Neural progenitor cell (in vitro differentiated cells): ENCODE results near the gene RNFT2. TPM values are rescaled to one million over a fixed set of nuclear protein-coding genes. Genes with fewer than 3 reads are reported as not detected.
"Not testable (repeated sequence)": the region's sequence is repeated elsewhere in the genome, so short reads cannot be mapped to it uniquely, and the experiment has no call there.

ENCODE experiments used
- DNase-seq: peaks from one replicate; pipeline ENCODE4 v3.0.0-alpha.2; 2016; ENCODE audit warnings: low spot score
- H2AFZ ChIP-seq: fragments of 200-600 bp; sonication (generic); replicated peaks from 2 replicates; pipeline ENCODE4 v1.6.1; 2016; ENCODE audit warnings: antibody characterized with exemption
- H3F3A ChIP-seq: fragments of 200-600 bp; sonication (generic); 2 replicates; pipeline ENCODE4 v1.6.1; 2016; ENCODE audit warnings: antibody characterized with exemption, low read depth
- H3K27ac ChIP-seq: fragments of 200-600 bp; sonication (generic); 2 replicates; pipeline ENCODE4 v1.5.1; 2016; ENCODE audit warnings: mild to moderate bottlenecking
- H3K27me3 ChIP-seq: fragments of 200-600 bp; sonication (generic); 2 replicates; pipeline ENCODE4 v1.6.1; 2016; ENCODE audit warnings: mild to moderate bottlenecking, moderate library complexity
- H3K36me3 ChIP-seq: fragments of 200-600 bp; sonication (generic); 2 replicates; pipeline ENCODE4 v1.5.1; 2016
- H3K4me1 ChIP-seq: fragments of 200-600 bp; sonication (generic); 2 replicates; pipeline ENCODE4 v1.6.1; 2016; ENCODE audit warnings: mixed run types
- H3K4me2 ChIP-seq: fragments of 200-600 bp; sonication (generic); 2 replicates; pipeline ENCODE4 v1.6.1; 2016
- H3K4me3 ChIP-seq: fragments of 200-600 bp; sonication (generic); 2 replicates; pipeline ENCODE4 v1.5.1; 2016
- H3K79me2 ChIP-seq: fragments of 200-600 bp; sonication (generic); 2 replicates; pipeline ENCODE4 v1.6.1; 2016; ENCODE audit warnings: low read depth
- H3K9ac ChIP-seq: fragments of 200-600 bp; sonication (generic); 2 replicates; pipeline ENCODE4 v1.6.1; 2016
- H3K9me3 ChIP-seq: fragments of 200-600 bp; sonication (generic); 2 replicates; pipeline ENCODE4 v1.5.1; 2016; ENCODE audit warnings: low read depth
- H4K20me1 ChIP-seq: fragments of 200-600 bp; sonication (generic); 2 replicates; pipeline ENCODE4 v1.6.1; 2016; ENCODE audit warnings: low read depth
- H3K27ac Mint-ChIP-seq: 3 replicates; pipeline ENCODE4 v1.8.0; 2021; ENCODE audit warnings: mixed read lengths
- H3K27me3 Mint-ChIP-seq: 2 replicates; pipeline ENCODE4 v1.8.0; 2022; ENCODE audit warnings: low read depth, mild to moderate bottlenecking, inconsistent platforms, moderate library complexity, mixed read lengths; ENCODE audit not compliant: insufficient read depth
- H3K36me3 Mint-ChIP-seq: 3 replicates; pipeline ENCODE4 v1.8.0; 2021; ENCODE audit warnings: mixed read lengths
- H3K4me1 Mint-ChIP-seq: 3 replicates; pipeline ENCODE4 v1.8.0; 2021; ENCODE audit warnings: mixed read lengths
- H3K4me3 Mint-ChIP-seq: 3 replicates; pipeline ENCODE4 v1.8.0; 2021; ENCODE audit warnings: mild to moderate bottlenecking, moderate library complexity, mixed read lengths
- H3K9me3 Mint-ChIP-seq: 3 replicates; pipeline ENCODE4 v1.8.0; 2020; ENCODE audit warnings: mixed read lengths
- EZH2 ChIP-seq: fragments of 200-600 bp; sonication (generic); IDR thresholded peaks from 2 replicates; pipeline ENCODE4 v1.6.1; 2017; ENCODE audit warnings: antibody characterized with exemption, mild to moderate bottlenecking, moderate library complexity
- EZH2phosphoT487 ChIP-seq: fragments of 200-600 bp; sonication (generic); IDR thresholded peaks from 2 replicates; pipeline ENCODE4 v1.6.1; 2017; ENCODE audit warnings: antibody characterized with exemption
- total RNA-seq: library from RNA; depleted of rRNA; stranded (reverse); fragments of >200 nt; gene quantifications from 2 replicates; pipeline ENCODE4 v1.2.3, GENCODE V29; 2015; ENCODE audit warnings: low replicate concordance
- TF ChIP-seq, protein P1 (sequence below): fragments of 200-600 bp; sonication (generic); IDR thresholded peaks from 2 replicates; pipeline ENCODE4 v1.5.1; 2017; ENCODE audit warnings: antibody characterized with exemption, mild to moderate bottlenecking

Gene RNFT2
- total RNA-seq, 1 donor from 2014 or later: 26.9 TPM

DNA sequence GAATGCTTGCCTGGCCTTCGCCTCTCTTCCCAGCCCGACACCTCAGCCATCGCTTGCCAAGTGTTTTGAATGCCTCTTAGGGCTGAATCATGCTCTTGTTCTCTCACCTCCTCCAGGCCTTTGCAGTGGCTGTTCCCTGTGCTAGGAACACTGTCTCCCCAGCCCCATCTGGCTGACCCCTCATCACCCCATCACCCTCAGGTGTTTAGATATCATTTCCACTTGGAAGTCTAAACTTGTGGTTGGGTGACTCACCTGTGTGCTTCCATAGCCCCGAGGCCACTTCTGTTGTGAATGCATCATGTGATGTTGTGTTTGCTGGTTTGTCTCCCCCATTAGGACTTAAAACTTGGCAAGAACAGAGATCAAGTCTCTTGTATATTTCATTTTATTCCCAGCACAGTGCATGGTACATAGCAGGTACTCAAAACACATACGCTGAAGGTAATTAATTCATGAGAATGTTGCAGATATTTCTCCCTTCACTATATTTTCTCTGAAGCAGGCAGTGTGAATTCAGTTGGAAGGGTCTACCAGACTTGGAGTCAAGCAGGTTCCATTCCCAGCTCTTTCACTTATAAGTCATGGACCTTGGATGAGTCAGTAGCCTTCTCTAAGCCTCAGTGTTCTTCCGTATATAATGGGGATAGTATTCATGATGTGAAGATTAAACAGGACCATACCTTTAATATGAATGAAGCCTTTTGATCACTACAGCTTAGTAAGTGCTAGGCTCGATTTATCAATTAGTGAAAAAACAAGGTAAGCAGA is 75.3 kb downstream of the RNFT2 start:
- Histone ChIP-seq H3F3A (peaks cover 12% of the 10 kb centered on the region), H3K27ac (no peak overlapping the region), H3K9ac (no peak overlapping the region), H3K4me2 (no peak overlapping the region), H3K36me3 (no peaks in the 10 kb centered on the region), H3K27me3 (no peaks in the 10 kb centered on the region), H3K79me2 (peaks cover 8% of the 10 kb centered on the region), H2AFZ (no peak overlapping the region), H3K4me1 (peaks cover 5% of the 10 kb centered on the region), H4K20me1 (no peaks in the 10 kb centered on the region), H3K4me3 (no peak overlapping the region), H3K9me3 (no peaks in the 10 kb centered on the region)
- H3K9me3 Mint-ChIP-seq: no peaks in the 10 kb centered on the region
- no peak overlapping the region for H3K27ac Mint-ChIP-seq
- H3K4me3 Mint-ChIP-seq: no peak overlapping the region
- no peaks in the 10 kb centered on the region for H3K27me3 Mint-ChIP-seq
- DNase-seq: no peak
- peaks cover 7% of the 10 kb centered on the region for H3K4me1 Mint-ChIP-seq
- TF ChIP-seq EZH2phosphoT487 (no peak), EZH2 (no peak)
- TF ChIP-seq, protein P1, sequence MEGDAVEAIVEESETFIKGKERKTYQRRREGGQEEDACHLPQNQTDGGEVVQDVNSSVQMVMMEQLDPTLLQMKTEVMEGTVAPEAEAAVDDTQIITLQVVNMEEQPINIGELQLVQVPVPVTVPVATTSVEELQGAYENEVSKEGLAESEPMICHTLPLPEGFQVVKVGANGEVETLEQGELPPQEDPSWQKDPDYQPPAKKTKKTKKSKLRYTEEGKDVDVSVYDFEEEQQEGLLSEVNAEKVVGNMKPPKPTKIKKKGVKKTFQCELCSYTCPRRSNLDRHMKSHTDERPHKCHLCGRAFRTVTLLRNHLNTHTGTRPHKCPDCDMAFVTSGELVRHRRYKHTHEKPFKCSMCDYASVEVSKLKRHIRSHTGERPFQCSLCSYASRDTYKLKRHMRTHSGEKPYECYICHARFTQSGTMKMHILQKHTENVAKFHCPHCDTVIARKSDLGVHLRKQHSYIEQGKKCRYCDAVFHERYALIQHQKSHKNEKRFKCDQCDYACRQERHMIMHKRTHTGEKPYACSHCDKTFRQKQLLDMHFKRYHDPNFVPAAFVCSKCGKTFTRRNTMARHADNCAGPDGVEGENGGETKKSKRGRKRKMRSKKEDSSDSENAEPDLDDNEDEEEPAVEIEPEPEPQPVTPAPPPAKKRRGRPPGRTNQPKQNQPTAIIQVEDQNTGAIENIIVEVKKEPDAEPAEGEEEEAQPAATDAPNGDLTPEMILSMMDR: no peak
- peaks cover 3% of the 10 kb centered on the region for H3K36me3 Mint-ChIP-seq

- not testable (repeated sequence) for H2AFZ ChIP-seq, H3K27ac ChIP-seq, H3K36me3 ChIP-seq, H3K27me3 Mint-ChIP-seq, H3K27ac Mint-ChIP-seq, H3K4me3 ChIP-seq, DNase-seq, H3K4me2 ChIP-seq, H3K4me1 ChIP-seq, H3K27me3 ChIP-seq, H3K9ac ChIP-seq, H4K20me1 ChIP-seq, H3K9me3 ChIP-seq, H3K9me3 Mint-ChIP-seq, H3K4me3 Mint-ChIP-seq, H3K36me3 Mint-ChIP-seq
- H3K4me1 Mint-ChIP-seq: peaks cover 15% of the 10 kb centered on the region
- Histone ChIP-seq H3K79me2 (peaks cover 11% of the 10 kb centered on the region), H3F3A (peaks cover 25% of the 10 kb centered on the region)
Observed at GRCh38 chr12:116814766-116815165, 76.7 kb downstream of the RNFT2 start.

DNA sequence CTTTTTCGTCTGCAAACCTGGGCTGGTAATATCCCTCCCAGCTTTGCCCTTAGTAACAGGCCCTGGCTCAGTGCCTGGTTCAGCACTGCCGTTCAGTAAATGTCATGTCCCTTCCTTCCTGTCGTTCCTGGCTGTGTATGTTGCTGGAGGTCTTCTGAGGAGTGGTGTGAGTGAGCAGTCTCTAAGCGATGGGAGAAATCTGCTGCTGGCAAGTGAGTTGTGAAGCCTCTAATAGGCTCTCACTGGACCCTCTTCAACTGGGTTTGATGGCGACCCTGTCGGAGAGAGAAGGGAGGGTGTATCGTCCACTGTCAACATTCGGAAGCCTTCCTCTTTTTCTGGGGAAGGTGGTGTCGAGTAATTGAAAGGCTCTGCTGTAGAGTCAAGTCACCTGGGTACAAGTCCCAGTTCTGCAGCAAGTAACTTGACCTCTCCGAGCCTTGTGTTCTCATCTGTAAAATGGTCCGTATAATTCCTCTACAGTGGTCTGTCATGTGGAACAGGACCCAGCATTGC is 80.3 kb downstream of the RNFT2 start:
- DNase-seq: no peak
- Histone ChIP-seq H3K4me2 (peak overlapping the region; percentile 86), H3K9ac (peak overlapping the region; percentile 98), H3K4me3 (peak overlapping the region; percentile 95), H4K20me1 (no peaks in the 10 kb centered on the region), H3K79me2 (peaks cover 11% of the 10 kb centered on the region), H3K27ac (peak overlapping the region; percentile 99), H3K27me3 (no peaks in the 10 kb centered on the region), H2AFZ (peak overlapping the region; percentile 95), H3F3A (peaks cover 36% of the 10 kb centered on the region), H3K9me3 (no peaks in the 10 kb centered on the region), H3K36me3 (no peaks in the 10 kb centered on the region), H3K4me1 (peaks cover 12% of the 10 kb centered on the region)
- Mint-ChIP-seq H3K27me3 (peaks cover 5% of the 10 kb centered on the region), H3K27ac (peak overlapping the region; percentile 99), H3K9me3 (no peaks in the 10 kb centered on the region), H3K4me3 (peak overlapping the region; percentile 96), H3K4me1 (peaks cover 29% of the 10 kb centered on the region), H3K36me3 (peaks cover 3% of the 10 kb centered on the region)
- TF ChIP-seq, protein P1: no peak
- TF ChIP-seq EZH2phosphoT487 (no peak), EZH2 (no peak)
